Astrocyte of the hippocampus (primary cell): ENCODE measurements around the gene ITGA3.

Experiments used
- DNase-seq: peaks from one replicate; pipeline ENCODE4 v3.0.0; 2011; ENCODE audit warnings: low read depth, low spot score

Gene ITGA3

GRCh38 chr17:50055426-50056216 is at the start of gene ITGA3:
ITGA3 (plus strand) TSS chr17:50056110; CDS start chr17:50056440, 330 bp downstream.
- DNase-seq, result peak; percentile 94

- no peak for DNase-seq
Measured at GRCh38 chr17:50009282-50009681, 46.6 kb upstream of the ITGA3 start.

GRCh38 chr17:50013079-50013478 is 42.8 kb upstream of the ITGA3 start:
- DNase-seq, result no peak

GRCh38 chr17:50014471-50015088 is 41.3 kb upstream of the ITGA3 start:
- no peak for DNase-seq

GRCh38 chr17:50015146-50015545 is 40.8 kb upstream of the ITGA3 start:
- DNase-seq, result no peak

- no peak for DNase-seq
Measured at GRCh38 chr17:50018909-50019308, 37.0 kb upstream of the ITGA3 start.

GRCh38 chr17:50020841-50021599 is 34.9 kb upstream of the ITGA3 start:
- no peak for DNase-seq

GRCh38 chr17:50021681-50022370 is 34.1 kb upstream of the ITGA3 start:
- DNase-seq, result no peak

- DNase-seq, result no peak
Measured at GRCh38 chr17:50022463-50023130, 33.3 kb upstream of the ITGA3 start.

GRCh38 chr17:50023520-50023919 is 32.4 kb upstream of the ITGA3 start:
- DNase-seq, result no peak

- DNase-seq, result no peak
Measured at GRCh38 chr17:50024808-50025207, 31.1 kb upstream of the ITGA3 start.

GRCh38 chr17:50026046-50026675 is 29.7 kb upstream of the ITGA3 start:
- no peak for DNase-seq

- peak; percentile 94 for DNase-seq
Measured at GRCh38 chr17:50026837-50027171, 29.1 kb upstream of the ITGA3 start.

- peak; percentile 97 for DNase-seq
Measured at GRCh38 chr17:50027172-50027880, 28.6 kb upstream of the ITGA3 start.

GRCh38 chr17:50027881-50028735 is 27.8 kb upstream of the ITGA3 start:
- peak; percentile 92 for DNase-seq

GRCh38 chr17:50028736-50029120 is 27.2 kb upstream of the ITGA3 start:
- no peak for DNase-seq

GRCh38 chr17:50029185-50029584 is 26.7 kb upstream of the ITGA3 start:
- no peak for DNase-seq

- peak; percentile 61 for DNase-seq
Measured at GRCh38 chr17:50033316-50033715, 22.6 kb upstream of the ITGA3 start.
